Epithelial cell of proximal tubule (primary cell): ENCODE data around the gene COL4A2. TPM values are rescaled to one million over a fixed set of nuclear protein-coding genes. Genes with fewer than 3 reads are reported as not detected.

ENCODE experiments used
- DNase-seq: peaks from one replicate; pipeline ENCODE4 v3.0.0-alpha.2; 2011; ENCODE audit warnings: low read depth
- H3K4me3 ChIP-seq: 2 replicates; pipeline ENCODE4 v1.5.1; 2011; ENCODE audit warnings: low read depth, mild to moderate bottlenecking, low read length
- total RNA-seq: library from RNA; depleted of rRNA; stranded (reverse); fragments of >200 nt; gene quantifications from 2 replicates; pipeline ENCODE4 v1.2.3, GENCODE V29; 2015
- TF ChIP-seq, protein P1 (sequence below): conservative IDR thresholded peaks from 2 replicates; pipeline ENCODE4 v1.5.1; 2012; ENCODE audit warnings: low read depth, mild to moderate bottlenecking, low read length

The COL4A2 gene
- total RNA-seq, 1 donor from 2014 or later: 728 TPM

- no peak overlapping the region for H3K4me3 ChIP-seq
- TF ChIP-seq, protein P1, sequence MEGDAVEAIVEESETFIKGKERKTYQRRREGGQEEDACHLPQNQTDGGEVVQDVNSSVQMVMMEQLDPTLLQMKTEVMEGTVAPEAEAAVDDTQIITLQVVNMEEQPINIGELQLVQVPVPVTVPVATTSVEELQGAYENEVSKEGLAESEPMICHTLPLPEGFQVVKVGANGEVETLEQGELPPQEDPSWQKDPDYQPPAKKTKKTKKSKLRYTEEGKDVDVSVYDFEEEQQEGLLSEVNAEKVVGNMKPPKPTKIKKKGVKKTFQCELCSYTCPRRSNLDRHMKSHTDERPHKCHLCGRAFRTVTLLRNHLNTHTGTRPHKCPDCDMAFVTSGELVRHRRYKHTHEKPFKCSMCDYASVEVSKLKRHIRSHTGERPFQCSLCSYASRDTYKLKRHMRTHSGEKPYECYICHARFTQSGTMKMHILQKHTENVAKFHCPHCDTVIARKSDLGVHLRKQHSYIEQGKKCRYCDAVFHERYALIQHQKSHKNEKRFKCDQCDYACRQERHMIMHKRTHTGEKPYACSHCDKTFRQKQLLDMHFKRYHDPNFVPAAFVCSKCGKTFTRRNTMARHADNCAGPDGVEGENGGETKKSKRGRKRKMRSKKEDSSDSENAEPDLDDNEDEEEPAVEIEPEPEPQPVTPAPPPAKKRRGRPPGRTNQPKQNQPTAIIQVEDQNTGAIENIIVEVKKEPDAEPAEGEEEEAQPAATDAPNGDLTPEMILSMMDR: no peak
- DNase-seq: no peak
Observed at GRCh38 chr13:110272227-110272626, 34.9 kb upstream of the COL4A2 start.

DNA sequence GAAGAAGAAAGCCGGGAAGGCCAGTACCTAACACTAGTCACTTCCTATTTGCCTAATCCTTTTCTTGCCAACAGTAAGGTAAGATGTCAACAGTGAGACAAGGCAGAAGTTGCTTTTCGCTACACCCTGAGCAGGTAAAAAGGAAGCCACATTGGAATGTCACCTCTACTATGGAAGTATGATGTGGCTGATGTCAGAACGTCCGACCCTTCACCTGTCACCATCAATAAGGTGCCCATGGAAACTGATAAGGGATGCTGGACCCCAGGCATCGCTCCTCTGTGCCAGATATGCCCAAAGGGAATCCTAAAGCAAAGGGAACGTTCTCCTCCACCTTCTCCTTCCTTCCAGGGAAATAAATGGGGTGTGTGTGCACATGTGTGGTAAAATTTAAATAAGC is 34.4 kb upstream of the COL4A2 start:
- TF ChIP-seq, protein P1: no peak
- DNase-seq: no peak
- no peak overlapping the region for H3K4me3 ChIP-seq

DNA sequence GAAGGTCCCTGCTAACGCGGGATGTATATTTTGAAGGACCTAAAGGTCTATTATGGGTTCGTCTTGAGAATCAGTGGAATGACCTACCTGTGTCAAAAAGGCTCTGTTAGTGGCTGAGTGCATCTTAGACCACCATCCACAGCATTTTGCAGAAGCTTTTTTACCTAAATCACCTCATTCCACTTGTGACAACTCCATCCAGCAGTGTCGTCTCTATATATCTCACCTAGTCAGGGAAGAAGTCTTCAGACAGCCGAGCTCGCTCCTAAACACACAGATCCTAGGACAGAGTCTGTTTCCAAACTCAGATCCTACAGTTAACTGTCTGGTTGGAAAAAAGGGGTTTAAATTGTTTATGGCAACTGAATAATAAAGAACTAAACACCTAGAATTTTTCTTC is 33.8 kb upstream of the COL4A2 start:
- no peak overlapping the region for H3K4me3 ChIP-seq
- DNase-seq: no peak
- TF ChIP-seq, protein P1: no peak

GRCh38 chr13:110274687-110275086 is 32.4 kb upstream of the COL4A2 start:
- no peak for DNase-seq
- H3K4me3 ChIP-seq: no peak overlapping the region
- TF ChIP-seq, protein P1: peak; percentile 51

GRCh38 chr13:110275931-110276552 is 31.0 kb upstream of the COL4A2 start:
- TF ChIP-seq, protein P1: no peak

DNA sequence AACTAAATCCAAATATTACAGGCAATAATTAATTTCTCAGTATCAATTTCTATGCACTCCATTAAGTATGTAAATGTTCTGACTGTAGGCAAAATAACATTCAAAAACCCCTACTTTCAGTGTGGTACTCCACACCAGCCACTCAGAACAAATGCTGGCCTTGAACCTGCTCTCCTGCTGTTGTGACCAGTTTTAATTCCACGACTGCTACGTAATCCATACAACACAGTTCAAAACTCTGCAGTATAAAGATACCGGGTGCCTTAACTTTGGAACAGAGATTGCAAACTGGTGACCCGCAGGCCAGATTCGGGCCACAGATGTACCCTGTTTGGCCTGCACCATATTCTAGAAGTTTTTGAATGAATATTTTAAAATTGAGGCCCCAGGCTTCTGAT is 30.5 kb upstream of the COL4A2 start:
- TF ChIP-seq, protein P1: no peak
- no peak overlapping the region for H3K4me3 ChIP-seq
- no peak for DNase-seq

More at GRCh38 chr13:110275931-110276552, 31.0 kb upstream of the COL4A2 start:
- DNase-seq: no peak
- no peak overlapping the region for H3K4me3 ChIP-seq

GRCh38 chr13:110277357-110277975 is 29.6 kb upstream of the COL4A2 start:
- TF ChIP-seq, protein P1: no peak
- no peak for DNase-seq
- no peak overlapping the region for H3K4me3 ChIP-seq
